Measurements from ENCODE around the gene CABP7. TPM values are rescaled to one million over a fixed set of nuclear protein-coding genes. Genes with fewer than 3 reads are reported as not detected.

Gene CABP7
- total RNA-seq, 1 experiment from 2014 or later, result not detected

GRCh38 chr22:29704528-29705285 lies 15.1 kb upstream of the CABP7 start:
- intact Hi-C loops (cut with micrococcal nuclease; ENCODE audit: unreplicated experiment), result loop anchor here (5.0 kb wide), 2 partner anchors 63 to 303 kb away; partner anchors contain the start of genes UQCR10 and ZMAT5
- no peaks in the 10 kb centered on the region for H3K9me3 Mint-ChIP-seq (ENCODE audit: low read depth, unreplicated experiment)
- no peak overlapping the region for H3K4me3 Mint-ChIP-seq (ENCODE audit: low read depth, unreplicated experiment)
- CTCF ChIA-PET, result interaction anchor here (1.5 kb wide), 1 partner anchor 301 kb away, joined by 3 read pairs; no protein-coding TSS in a partner anchor
- TF ChIP-seq, protein P1, sequence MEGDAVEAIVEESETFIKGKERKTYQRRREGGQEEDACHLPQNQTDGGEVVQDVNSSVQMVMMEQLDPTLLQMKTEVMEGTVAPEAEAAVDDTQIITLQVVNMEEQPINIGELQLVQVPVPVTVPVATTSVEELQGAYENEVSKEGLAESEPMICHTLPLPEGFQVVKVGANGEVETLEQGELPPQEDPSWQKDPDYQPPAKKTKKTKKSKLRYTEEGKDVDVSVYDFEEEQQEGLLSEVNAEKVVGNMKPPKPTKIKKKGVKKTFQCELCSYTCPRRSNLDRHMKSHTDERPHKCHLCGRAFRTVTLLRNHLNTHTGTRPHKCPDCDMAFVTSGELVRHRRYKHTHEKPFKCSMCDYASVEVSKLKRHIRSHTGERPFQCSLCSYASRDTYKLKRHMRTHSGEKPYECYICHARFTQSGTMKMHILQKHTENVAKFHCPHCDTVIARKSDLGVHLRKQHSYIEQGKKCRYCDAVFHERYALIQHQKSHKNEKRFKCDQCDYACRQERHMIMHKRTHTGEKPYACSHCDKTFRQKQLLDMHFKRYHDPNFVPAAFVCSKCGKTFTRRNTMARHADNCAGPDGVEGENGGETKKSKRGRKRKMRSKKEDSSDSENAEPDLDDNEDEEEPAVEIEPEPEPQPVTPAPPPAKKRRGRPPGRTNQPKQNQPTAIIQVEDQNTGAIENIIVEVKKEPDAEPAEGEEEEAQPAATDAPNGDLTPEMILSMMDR (IDR thresholded peaks at IDR 0.05; ENCODE audit: unreplicated experiment), result no peak
- BruUV-seq (replicated peaks), result no TSS peak
- H3K4me1 Mint-ChIP-seq (ENCODE audit: low read depth, unreplicated experiment), result peaks cover 14% of the 10 kb centered on the region
- H3K36me3 Mint-ChIP-seq (ENCODE audit: insufficient read depth, unreplicated experiment), result peaks cover 4% of the 10 kb centered on the region
- peak; percentile 42 for DNase-seq
- no peak overlapping the region for H3K27ac Mint-ChIP-seq (ENCODE audit: unreplicated experiment)
- H3K27me3 Mint-ChIP-seq (ENCODE audit: unreplicated experiment), result peaks cover 36% of the 10 kb centered on the region

DNA sequence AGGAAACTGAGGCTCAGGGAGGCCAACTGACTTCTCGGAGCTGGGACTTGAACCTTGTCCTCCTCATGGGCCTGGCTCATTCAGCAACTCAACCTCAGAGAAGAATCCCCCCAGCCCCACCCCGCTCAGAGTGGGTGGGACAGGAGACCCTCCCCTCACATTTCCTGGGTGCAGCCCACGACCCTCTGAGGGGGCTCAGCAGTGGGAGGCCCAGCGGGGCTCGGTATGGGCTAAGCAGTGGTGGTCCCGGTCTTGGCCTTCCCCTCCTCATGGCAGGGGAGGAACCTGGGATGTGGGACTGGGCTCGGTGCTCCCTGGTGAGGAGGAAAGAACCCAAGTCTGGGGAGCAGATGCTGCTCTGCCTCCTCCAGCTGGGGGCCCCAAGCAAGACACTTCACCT lies 14.2 kb upstream of the CABP7 start:
- BruUV-seq (replicated peaks), result no TSS peak

DNA sequence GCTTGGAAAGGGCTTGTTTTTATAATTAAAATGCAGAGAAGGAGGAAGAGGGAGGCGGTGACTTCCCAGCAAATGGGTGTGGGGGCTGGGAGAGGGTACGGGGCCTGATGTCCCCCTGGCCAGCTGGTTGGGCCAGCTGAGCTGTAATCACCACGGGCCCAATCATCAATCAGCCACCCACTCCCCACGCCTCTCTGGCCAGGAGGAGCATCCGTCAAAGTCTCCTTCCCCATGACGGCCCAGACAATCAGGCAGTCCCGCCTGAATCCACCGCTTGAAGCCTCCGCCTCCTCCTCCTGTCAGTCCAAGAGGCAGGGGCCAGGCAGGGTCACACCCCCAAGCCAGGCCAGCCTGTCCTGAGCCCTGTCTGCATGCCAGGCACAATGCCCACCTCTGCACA lies 13.3 kb upstream of the CABP7 start:
- TF ChIP-seq, protein P1 (IDR thresholded peaks at IDR 0.05; ENCODE audit: unreplicated experiment), result no peak
- no TSS peak for BruUV-seq (replicated peaks)
- CTCF ChIA-PET, result no interaction called here
- H3K27me3 Mint-ChIP-seq (ENCODE audit: unreplicated experiment), result peaks cover 54% of the 10 kb centered on the region
- no peak overlapping the region for H3K27ac Mint-ChIP-seq (ENCODE audit: unreplicated experiment)
- H3K9me3 Mint-ChIP-seq (ENCODE audit: low read depth, unreplicated experiment), result no peaks in the 10 kb centered on the region
- H3K36me3 Mint-ChIP-seq (ENCODE audit: insufficient read depth, unreplicated experiment), result peaks cover 4% of the 10 kb centered on the region
- no peak for DNase-seq
- intact Hi-C loops (cut with micrococcal nuclease; ENCODE audit: unreplicated experiment), result no loop called here
- H3K4me3 Mint-ChIP-seq (ENCODE audit: low read depth, unreplicated experiment), result no peak overlapping the region
- peaks cover 10% of the 10 kb centered on the region for H3K4me1 Mint-ChIP-seq (ENCODE audit: low read depth, unreplicated experiment)

More for the DNA sequence above, 14.2 kb upstream of the CABP7 start:
- Mint-ChIP-seq H3K36me3 (ENCODE audit: insufficient read depth, unreplicated experiment) (peaks cover 4% of the 10 kb centered on the region), H3K4me1 (ENCODE audit: low read depth, unreplicated experiment) (peaks cover 14% of the 10 kb centered on the region), H3K4me3 (ENCODE audit: low read depth, unreplicated experiment) (no peak overlapping the region), H3K27me3 (ENCODE audit: unreplicated experiment) (peaks cover 46% of the 10 kb centered on the region), H3K9me3 (ENCODE audit: low read depth, unreplicated experiment) (no peaks in the 10 kb centered on the region), H3K27ac (ENCODE audit: unreplicated experiment) (no peak overlapping the region)
- CTCF ChIA-PET, result interaction anchor here (1.5 kb wide), 1 partner anchor 300 kb away, joined by 3 read pairs; no protein-coding TSS in a partner anchor
- intact Hi-C loops (cut with micrococcal nuclease; ENCODE audit: unreplicated experiment), result no loop called here
- no peak for DNase-seq
- TF ChIP-seq, protein P1 (IDR thresholded peaks at IDR 0.05; ENCODE audit: unreplicated experiment), result no peak

GRCh38 chr22:29707010-29707409 lies 12.8 kb upstream of the CABP7 start:
- H3K4me1 Mint-ChIP-seq (ENCODE audit: low read depth, unreplicated experiment), result peaks cover 9% of the 10 kb centered on the region
- no peak overlapping the region for H3K4me3 Mint-ChIP-seq (ENCODE audit: low read depth, unreplicated experiment)
- no peaks in the 10 kb centered on the region for H3K9me3 Mint-ChIP-seq (ENCODE audit: low read depth, unreplicated experiment)
- H3K27ac Mint-ChIP-seq (ENCODE audit: unreplicated experiment), result no peak overlapping the region
- TF ChIP-seq, protein P1 (IDR thresholded peaks at IDR 0.05; ENCODE audit: unreplicated experiment), result no peak
- CTCF ChIA-PET, result no interaction called here
- no peak for DNase-seq
- intact Hi-C loops (cut with micrococcal nuclease; ENCODE audit: unreplicated experiment), result no loop called here
- no TSS peak for BruUV-seq (replicated peaks)
- H3K36me3 Mint-ChIP-seq (ENCODE audit: insufficient read depth, unreplicated experiment), result peaks cover 4% of the 10 kb centered on the region
- peaks cover 59% of the 10 kb centered on the region for H3K27me3 Mint-ChIP-seq (ENCODE audit: unreplicated experiment)

Measured in Calu3 (cell line).